GM23338 (cell line): ENCODE results near the gene EGFR. TPM values are rescaled to one million over a fixed set of nuclear protein-coding genes. Genes with fewer than 3 reads are reported as not detected.

ENCODE experiments used
- ATAC-seq: fragments of 200-7000 bp; cut with Tn5 transposase; 3 replicates; pipeline ENCODE4 v1.9.1; 2020
- DNase-seq: peaks from one replicate; pipeline ENCODE4 v3.0.0-alpha.2; 2015; ENCODE audit warnings: low spot score
- H2AFZ ChIP-seq: fragments of 200-600 bp; sonication (generic); 2 replicates; pipeline ENCODE4 v1.8.0; 2016; ENCODE audit warnings: antibody characterized with exemption, mild to moderate bottlenecking, moderate library complexity
- H3F3A ChIP-seq: fragments of 200-600 bp; sonication (generic); replicated peaks from 2 replicates; pipeline ENCODE4 v1.8.0; 2017; ENCODE audit warnings: antibody characterized with exemption, mixed run types, low read depth
- H3K27ac ChIP-seq: fragments of 200-600 bp; sonication (generic); 2 replicates; pipeline ENCODE4 v1.6.1; 2016; ENCODE audit warnings: low read depth
- H3K27me3 ChIP-seq: fragments of 200-600 bp; sonication (generic); 2 replicates; pipeline ENCODE4 v1.8.0; 2016; ENCODE audit warnings: mild to moderate bottlenecking, mixed run types, moderate library complexity; ENCODE audit not compliant: insufficient read depth
- H3K36me3 ChIP-seq: fragments of 200-600 bp; sonication (generic); 2 replicates; pipeline ENCODE4 v1.8.0; 2016; ENCODE audit warnings: mild to moderate bottlenecking; ENCODE audit not compliant: insufficient read depth
- H3K4me1 ChIP-seq: fragments of 200-600 bp; sonication (generic); 2 replicates; pipeline ENCODE4 v1.8.0; 2016; ENCODE audit warnings: mild to moderate bottlenecking, moderate library complexity; ENCODE audit not compliant: insufficient read depth
- H3K4me2 ChIP-seq: fragments of 200-600 bp; sonication (generic); 2 replicates; pipeline ENCODE4 v1.7.1; 2017; ENCODE audit warnings: mixed run types
- H3K4me3 ChIP-seq: fragments of 200-600 bp; sonication (generic); 2 replicates; pipeline ENCODE4 v1.6.1; 2016; ENCODE audit warnings: mixed run types
- H3K79me2 ChIP-seq: fragments of 200-600 bp; sonication (generic); replicated peaks from 2 replicates; pipeline ENCODE4 v1.8.0; 2017; ENCODE audit warnings: mild to moderate bottlenecking; ENCODE audit not compliant: insufficient read depth
- H3K9me2 ChIP-seq: fragments of 200-600 bp; sonication (generic); 2 replicates; pipeline ENCODE4 v1.8.0; 2017; ENCODE audit not compliant: insufficient read depth
- H4K20me1 ChIP-seq: fragments of 200-600 bp; sonication (generic); replicated peaks from 2 replicates; pipeline ENCODE4 v1.8.0; 2017; ENCODE audit warnings: mild to moderate bottlenecking; ENCODE audit not compliant: insufficient read depth
- H3K27ac Mint-ChIP-seq: 2 replicates; pipeline ENCODE4 v1.8.0; 2020; ENCODE audit warnings: inconsistent platforms, mild to moderate bottlenecking, moderate library complexity, mixed read lengths
- H3K27me3 Mint-ChIP-seq: 3 replicates; pipeline ENCODE4 v1.8.0; 2022; ENCODE audit warnings: low read depth, mild to moderate bottlenecking, moderate library complexity, mixed read lengths, inconsistent platforms; ENCODE audit not compliant: insufficient read depth, poor library complexity
- H3K36me3 Mint-ChIP-seq: 3 replicates; pipeline ENCODE4 v1.8.0; 2021; ENCODE audit warnings: low read depth, mild to moderate bottlenecking, inconsistent platforms, moderate library complexity, mixed read lengths
- H3K4me1 Mint-ChIP-seq: 3 replicates; pipeline ENCODE4 v1.8.0; 2020; ENCODE audit warnings: mild to moderate bottlenecking, inconsistent platforms, mixed read lengths
- H3K4me3 Mint-ChIP-seq: 3 replicates; pipeline ENCODE4 v1.8.0; 2021; ENCODE audit warnings: moderate library complexity, mild to moderate bottlenecking, inconsistent platforms, mixed read lengths
- H3K9me3 Mint-ChIP-seq: 3 replicates; pipeline ENCODE4 v1.8.0; 2020; ENCODE audit warnings: moderate library complexity, mild to moderate bottlenecking, inconsistent platforms, mixed read lengths
- CREB1 ChIP-seq: fragments of 250-450 bp; sonication (Bioruptor Pico); IDR thresholded peaks from 2 replicates; pipeline ENCODE4 v1.5.0; 2020; ENCODE audit warnings: low read depth, mild to moderate bottlenecking, moderate library complexity
- CTCF ChIP-seq, 2 experiments: fragments of 200-600 bp in 1 of 2; sonication (generic) in 1 of 2; conservative IDR thresholded peaks; 2 replicates each; pipeline versions ENCODE4 v1.5.1 to v1.6.1; 2016 to 2017; ENCODE audit warnings: antibody characterized with exemption in 2 of 2, low read depth in 2 of 2, mild to moderate bottlenecking in 2 of 2, moderate library complexity in 1 of 2
- ETS1 ChIP-seq: IDR thresholded peaks from 2 replicates; pipeline ENCODE4 v1.6.1; 2016; ENCODE audit warnings: antibody characterized with exemption
- EZH2 ChIP-seq: fragments of 200-600 bp; sonication (generic); IDR thresholded peaks from one replicate; pipeline ENCODE4 v1.8.0; 2017; ENCODE audit warnings: antibody characterized with exemption, mild to moderate bottlenecking, low read depth; ENCODE audit not compliant: unreplicated experiment
- EZH2phosphoT487 ChIP-seq: fragments of 200-600 bp; sonication (generic); IDR thresholded peaks from one replicate; pipeline ENCODE4 v1.8.1; 2018; ENCODE audit warnings: antibody characterized with exemption; ENCODE audit not compliant: unreplicated experiment
- JUNB ChIP-seq: IDR thresholded peaks from one replicate; pipeline ENCODE4 v1.6.1; 2016; ENCODE audit warnings: antibody characterized with exemption; ENCODE audit not compliant: unreplicated experiment
- NANOG ChIP-seq: IDR thresholded peaks from 2 replicates; pipeline ENCODE4 v1.6.1; 2016; ENCODE audit warnings: antibody characterized with exemption, borderline replicate concordance
- POLR2AphosphoS5 ChIP-seq: IDR thresholded peaks from 2 replicates; pipeline ENCODE4 v1.6.1; 2016; ENCODE audit warnings: antibody characterized with exemption, low read depth
- REST ChIP-seq: IDR thresholded peaks from one replicate; pipeline ENCODE4 v1.6.1; 2018; ENCODE audit warnings: antibody characterized with exemption; ENCODE audit not compliant: unreplicated experiment
- STAT1 ChIP-seq: IDR thresholded peaks from one replicate; pipeline ENCODE4 v1.6.1; 2016; ENCODE audit warnings: antibody characterized with exemption; ENCODE audit not compliant: unreplicated experiment
- ZNF114 ChIP-seq: fragments of 250-450 bp; sonication (Bioruptor Pico); IDR thresholded peaks from 2 replicates; pipeline ENCODE4 v1.5.0; 2020; ENCODE audit warnings: mild to moderate bottlenecking, moderate library complexity
- ZNF331 ChIP-seq: fragments of 250-450 bp; sonication (Bioruptor Pico); IDR thresholded peaks from 2 replicates; pipeline ENCODE4 v1.5.0; 2020; ENCODE audit warnings: low read depth, mild to moderate bottlenecking, moderate library complexity
- ZNF462 ChIP-seq: fragments of 250-450 bp; sonication (Bioruptor Pico); IDR thresholded peaks from 2 replicates; pipeline ENCODE4 v1.5.0; 2020; ENCODE audit warnings: mild to moderate bottlenecking, moderate library complexity
- polyA plus RNA-seq: library from polyadenylated mRNA; unstranded; fragments of >200 nt; fragmentation: Nextera tagmentation; extraction: Ambion mirVana; gene quantifications from 2 replicates; pipeline ENCODE4 v1.2.1, GENCODE V29; 2016
- total RNA-seq: library from RNA; depleted of rRNA; stranded (reverse); fragments of >200 nt; shearing (Covaris generic); gene quantifications from 2 replicates; pipeline ENCODE4 v1.2.3, GENCODE V29; 2014

Gene EGFR
- total and polyA plus RNA-seq, 2 experiments from 2014 or later: 1.5 to 4.5 TPM

- no peak overlapping the region for H3K4me3 ChIP-seq
- H3K4me1 ChIP-seq: no peaks in the 10 kb centered on the region
- 0 out of 2 replicates have a peak, but pooled peaks cover 3% of the 10 kb centered on the region for H3K9me2 ChIP-seq
- H3K27me3 ChIP-seq: peaks cover 45% of the 10 kb centered on the region
- H3K27ac ChIP-seq: no peak overlapping the region
- H3F3A ChIP-seq: no peaks in the 10 kb centered on the region
- Mint-ChIP-seq H3K27me3 (peaks cover 38% of the 10 kb centered on the region), H3K27ac (no peak overlapping the region), H3K36me3 (no peaks in the 10 kb centered on the region; the same call in 2 of the 3 replicates), H3K9me3 (no peaks in the 10 kb centered on the region), H3K4me1 (peaks cover 12% of the 10 kb centered on the region), H3K4me3 (no peak overlapping the region)
- H2AFZ ChIP-seq: no peak overlapping the region
- H3K4me2 ChIP-seq: no peak overlapping the region
- H3K79me2 ChIP-seq: no peaks in the 10 kb centered on the region
- H4K20me1 ChIP-seq: no peaks in the 10 kb centered on the region
- TF ChIP-seq NANOG: no peak
- TF ChIP-seq CREB1 (CRISPR knock-in tag): no peak
- TF ChIP-seq ETS1: no peak
- TF ChIP-seq JUNB: no peak
- TF ChIP-seq EZH2: no peak
- no peak for TF ChIP-seq CTCF (conservative IDR thresholded peaks at IDR 0.05; ENCODE audit: low read depth in 2 of 2)
- TF ChIP-seq STAT1: no peak
- TF ChIP-seq ZNF331 (CRISPR knock-in tag): no peak
- no peak for TF ChIP-seq ZNF462 (CRISPR knock-in tag)
- TF ChIP-seq EZH2phosphoT487: no peak
- no peak for TF ChIP-seq POLR2AphosphoS5
- TF ChIP-seq REST: no peak
- TF ChIP-seq ZNF114 (CRISPR knock-in tag): no peak
- H3K36me3 ChIP-seq: no peaks in the 10 kb centered on the region
- ATAC-seq (no peak), DNase-seq (no peak)
These were observed 234.4 kb downstream of the EGFR start for GRCh38 chr7:55253188-55253587.
